HCT116 (cell line): ENCODE data around the gene CDHR3.

Source experiments
- ATF3 ChIP-seq: IDR thresholded peaks from 2 replicates; pipeline ENCODE4 v1.6.1; 2012
- CEBPB ChIP-seq: IDR thresholded peaks from 2 replicates; pipeline ENCODE4 v1.6.1; 2012; ENCODE audit warnings: low read depth
- CTCF ChIP-seq, 3 experiments: fragments of 200-600 bp in 1 of 3; sonication (generic) in 1 of 3; IDR thresholded peaks in 2 of 3; conservative IDR thresholded peaks in 1 of 3; 2 replicates each; pipeline ENCODE4 v1.5.1; 2012 to 2017; ENCODE audit warnings: low read depth in 2 of 3, low read length in 2 of 3, antibody characterized with exemption in 1 of 3, borderline replicate concordance in 1 of 3, control low read depth in 1 of 3, mild to moderate bottlenecking in 1 of 3, mixed read lengths in 1 of 3, mixed run types in 1 of 3, moderate library complexity in 1 of 3; ENCODE audit not compliant: insufficient read depth in 1 of 3
- EZH2 ChIP-seq: fragments of 200-600 bp; sonication (generic); IDR thresholded peaks from 2 replicates; pipeline ENCODE4 v1.6.1; 2017; ENCODE audit warnings: antibody characterized with exemption, mixed run types
- EZH2phosphoT487 ChIP-seq: fragments of 200-600 bp; IDR thresholded peaks from 2 replicates; pipeline ENCODE4 v1.6.1; 2018; ENCODE audit warnings: antibody characterized with exemption, borderline replicate concordance
- POLR2A ChIP-seq: IDR thresholded peaks from 2 replicates; pipeline ENCODE4 v1.7.0; 2011; ENCODE audit warnings: borderline replicate concordance; ENCODE audit not compliant: insufficient read depth, insufficient read length; ENCODE audit errors: extremely low read depth
- POLR2AphosphoS5 ChIP-seq: IDR thresholded peaks from 2 replicates; pipeline ENCODE4 v1.6.1; 2011; ENCODE audit warnings: mild to moderate bottlenecking, low read depth, low read length, moderate library complexity
- RAD21 ChIP-seq: IDR thresholded peaks from 2 replicates; pipeline ENCODE4 v1.6.1; 2012; ENCODE audit warnings: low read depth, mild to moderate bottlenecking
- REST ChIP-seq: IDR thresholded peaks from 2 replicates; pipeline ENCODE4 v1.6.1; 2012; ENCODE audit warnings: low read depth
- ZFX ChIP-seq: fragments of 450-650 bp; IDR thresholded peaks from 2 replicates; pipeline ENCODE4 v1.6.1; 2017
- ZNF274 ChIP-seq: fragments of 200-500 bp; sonication (Bioruptor generic); IDR thresholded peaks from 2 replicates; pipeline ENCODE4 v1.6.1; 2014; ENCODE audit warnings: mild to moderate bottlenecking, low read depth, low read length, inconsistent platforms
- TF ChIP-seq, protein P1 (sequence below): IDR thresholded peaks from 2 replicates; pipeline ENCODE4 v1.6.1; 2012
- TF ChIP-seq, protein P2 (sequence below): IDR thresholded peaks from 2 replicates; pipeline ENCODE4 v1.6.1; 2011; ENCODE audit warnings: mild to moderate bottlenecking, low read length, moderate library complexity; ENCODE audit not compliant: insufficient replicate concordance; ENCODE audit errors: extremely low read depth

GRCh38 chr7:106062521-106062931 lies 99.5 kb downstream of the CDHR3 start:
- TF ChIP-seq CTCF (IDR thresholded peaks at IDR 0.05 in 2 of 3, conservative IDR thresholded peaks at IDR 0.05 in 1 of 3; ENCODE audit: borderline replicate concordance in 1 of 3, insufficient read depth in 1 of 3, low read depth in 2 of 3, low read length in 2 of 3), result no peak
- TF ChIP-seq RAD21, result no peak
- no peak for TF ChIP-seq REST
- TF ChIP-seq, protein P1, sequence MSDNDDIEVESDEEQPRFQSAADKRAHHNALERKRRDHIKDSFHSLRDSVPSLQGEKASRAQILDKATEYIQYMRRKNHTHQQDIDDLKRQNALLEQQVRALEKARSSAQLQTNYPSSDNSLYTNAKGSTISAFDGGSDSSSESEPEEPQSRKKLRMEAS, result no peak
- TF ChIP-seq ZNF274, result no peak
- no peak for TF ChIP-seq CEBPB
- TF ChIP-seq POLR2AphosphoS5, result no peak
- no peak for TF ChIP-seq POLR2A
- no peak for TF ChIP-seq ZFX
- TF ChIP-seq EZH2, result no peak
- TF ChIP-seq EZH2phosphoT487, result no peak
- TF ChIP-seq ATF3, result no peak
- TF ChIP-seq, protein P2, sequence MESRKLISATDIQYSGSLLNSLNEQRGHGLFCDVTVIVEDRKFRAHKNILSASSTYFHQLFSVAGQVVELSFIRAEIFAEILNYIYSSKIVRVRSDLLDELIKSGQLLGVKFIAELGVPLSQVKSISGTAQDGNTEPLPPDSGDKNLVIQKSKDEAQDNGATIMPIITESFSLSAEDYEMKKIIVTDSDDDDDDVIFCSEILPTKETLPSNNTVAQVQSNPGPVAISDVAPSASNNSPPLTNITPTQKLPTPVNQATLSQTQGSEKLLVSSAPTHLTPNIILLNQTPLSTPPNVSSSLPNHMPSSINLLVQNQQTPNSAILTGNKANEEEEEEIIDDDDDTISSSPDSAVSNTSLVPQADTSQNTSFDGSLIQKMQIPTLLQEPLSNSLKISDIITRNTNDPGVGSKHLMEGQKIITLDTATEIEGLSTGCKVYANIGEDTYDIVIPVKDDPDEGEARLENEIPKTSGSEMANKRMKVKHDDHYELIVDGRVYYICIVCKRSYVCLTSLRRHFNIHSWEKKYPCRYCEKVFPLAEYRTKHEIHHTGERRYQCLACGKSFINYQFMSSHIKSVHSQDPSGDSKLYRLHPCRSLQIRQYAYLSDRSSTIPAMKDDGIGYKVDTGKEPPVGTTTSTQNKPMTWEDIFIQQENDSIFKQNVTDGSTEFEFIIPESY, result no peak
